ENCODE measurements around the gene A4GNT. TPM values are rescaled to one million over a fixed set of nuclear protein-coding genes. Genes with fewer than 3 reads are reported as not detected.
"Not testable (repeated sequence)": the region's sequence is repeated elsewhere in the genome, so short reads cannot be mapped to it uniquely, and the experiment has no call there.

The A4GNT gene
- total and polyA plus RNA-seq, 11 donors = not detected

DNA sequence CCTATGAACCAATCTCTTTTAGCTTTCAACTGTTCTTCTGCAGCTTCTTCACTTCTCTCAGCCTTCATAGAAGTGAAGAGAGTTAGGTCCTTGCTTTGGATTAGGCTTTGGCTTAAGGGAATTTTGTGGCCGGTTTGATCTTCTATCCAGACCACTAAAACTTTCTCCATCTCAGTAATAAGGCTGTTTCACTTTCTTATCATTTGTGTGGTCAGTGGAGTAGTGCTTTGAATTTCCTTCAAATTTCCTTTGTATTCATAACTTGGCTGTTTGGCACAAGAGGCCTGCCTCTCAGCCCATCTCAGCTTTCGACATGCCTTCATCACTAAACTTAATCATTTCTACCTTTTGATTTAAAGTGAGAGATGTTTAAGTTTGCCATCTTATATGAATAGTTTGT is 38.5 kb downstream of the A4GNT start:
- Histone ChIP-seq H3K27me3 (no peaks in the 10 kb centered on the region), H3K4me1 (no peaks in the 10 kb centered on the region), H3K36me3 (peaks cover 0 to 54% (median 22%) of the 10 kb centered on the region in 9 donors), H3K9me3 (peaks cover 0 to 7% (median 0%) of the 10 kb centered on the region in 12 donors), H3K27ac (no peak overlapping the region), H3K4me3 (no peak overlapping the region)
- no peak for DNase-seq
- no peak for ATAC-seq
- TF ChIP-seq CTCF (IDR thresholded peaks at IDR 0.05) = no peak
- WGBS, 4 donors = 48 to 98% (median 48%) methylated on average over 2 of the region's 2 CpGs
- intact Hi-C loops (cut with DNase I) = no loop called here

DNA sequence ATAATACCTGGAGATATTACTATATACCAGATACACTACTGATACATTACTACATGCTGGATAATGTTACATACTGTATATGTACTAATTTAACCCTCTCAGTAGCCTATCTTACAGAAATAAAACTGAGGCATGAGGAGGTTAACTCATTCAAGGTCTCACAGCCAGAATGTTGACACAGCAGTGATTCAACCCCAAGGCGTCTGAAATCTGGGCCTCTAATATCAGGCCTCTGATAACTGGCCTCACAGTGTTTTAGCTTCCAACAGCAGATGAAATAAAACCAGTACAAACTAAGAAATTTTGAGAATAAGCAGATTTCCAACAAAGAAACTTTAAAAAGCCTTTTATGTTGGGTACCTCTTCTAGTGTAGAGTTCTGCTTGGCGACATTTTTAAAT is 40.2 kb downstream of the A4GNT start:
- H3K4me1 ChIP-seq = no peaks in the 10 kb centered on the region
- H3K27ac ChIP-seq = no peak overlapping the region
- WGBS, 4 donors = 87 to 88% (median 88%) methylated on average over 2 of the region's 2 CpGs
- no peak for TF ChIP-seq CTCF (IDR thresholded peaks at IDR 0.05)
- no peak for TF ChIP-seq POLR2A (IDR thresholded peaks at IDR 0.05)
- peaks cover 0 to 65% (median 32%) of the 10 kb centered on the region in 9 donors for H3K36me3 ChIP-seq
- DNase-seq (no peak), ATAC-seq (no peak)
- peaks cover 0 to 7% (median 0%) of the 10 kb centered on the region in 12 donors for H3K9me3 ChIP-seq
- no peak overlapping the region for H3K4me3 ChIP-seq
- intact Hi-C loops (cut with DNase I) = no loop called here
- H3K27me3 ChIP-seq = no peaks in the 10 kb centered on the region

DNA sequence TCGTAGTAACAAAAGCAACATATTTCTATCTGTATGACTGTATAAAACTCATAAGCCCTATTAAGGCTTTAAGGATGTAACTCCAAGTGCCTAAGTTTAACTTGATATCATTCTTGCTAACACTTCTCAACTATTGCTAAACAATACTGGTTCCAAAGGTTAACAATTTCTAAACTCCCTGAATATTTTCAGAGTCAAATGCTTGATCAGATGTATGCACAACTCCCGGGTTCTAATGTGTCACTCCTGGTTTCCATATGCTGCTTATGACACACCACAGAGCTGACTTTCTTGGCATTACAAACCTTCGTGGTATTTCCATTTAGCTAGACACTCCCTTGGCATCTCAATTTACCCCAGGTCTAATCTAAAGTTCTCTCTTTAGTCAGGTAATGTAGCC is 43.1 kb downstream of the A4GNT start:
- no peak for ATAC-seq
- H3K27ac ChIP-seq = no peak overlapping the region

GRCh38 chr3:138085745-138086144 is 46.4 kb downstream of the A4GNT start:
- H3K4me1 ChIP-seq; H3K27me3 ChIP-seq; H3K27ac ChIP-seq; H3K9me3 ChIP-seq; ATAC-seq; intact Hi-C loops (cut with DNase I); H3K4me3 ChIP-seq; DNase-seq: not testable (repeated sequence)
- H3K36me3 ChIP-seq = peaks cover 0 to 69% (median 45%) of the 10 kb centered on the region in 9 donors
- WGBS, 4 donors = 95 to 100% (median 96%) methylated on average over 1 of the region's 3 CpGs

More for the DNA sequence above, 43.1 kb downstream of the A4GNT start:
- Histone ChIP-seq H3K4me3 (no peak overlapping the region), H3K9me3 (peaks cover 0 to 7% (median 0%) of the 10 kb centered on the region in 12 donors), H3K36me3 (peaks cover 0 to 66% (median 35%) of the 10 kb centered on the region in 9 donors), H3K27me3 (no peaks in the 10 kb centered on the region), H3K4me1 (no peaks in the 10 kb centered on the region)
- TF ChIP-seq POLR2A (IDR thresholded peaks at IDR 0.05) (no peak), CTCF (IDR thresholded peaks at IDR 0.05) (no peak)
- WGBS, 4 donors = 82 to 93% (median 90%) methylated on average over 3 of the region's 3 CpGs
- no peak for DNase-seq
- intact Hi-C loops (cut with DNase I) = no loop called here

DNA sequence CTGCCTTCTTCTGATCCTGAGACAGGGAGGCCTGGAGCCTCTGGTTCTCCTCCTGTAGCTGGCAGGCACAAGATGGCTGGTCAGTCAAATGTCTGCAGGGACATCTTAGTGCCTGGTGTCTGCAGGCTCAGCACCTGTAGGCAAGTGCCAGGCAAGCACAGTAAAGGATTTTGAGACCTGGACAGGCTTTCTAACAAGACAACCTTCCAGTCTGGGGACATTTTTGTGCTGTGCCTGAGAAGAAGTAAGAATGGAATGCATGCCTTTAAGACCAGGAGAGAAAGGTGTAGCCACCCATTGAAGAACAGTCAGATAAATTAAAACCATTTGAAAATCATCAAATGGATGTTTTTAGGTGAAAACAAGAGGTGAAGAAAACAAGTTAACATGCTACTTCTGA is 48.0 kb downstream of the A4GNT start:
- no peaks in the 10 kb centered on the region for H3K9me3 ChIP-seq
- H3K27me3 ChIP-seq = no peaks in the 10 kb centered on the region
- intact Hi-C loops (cut with DNase I) = no loop called here
- peaks cover 0 to 81% (median 45%) of the 10 kb centered on the region in 9 donors for H3K36me3 ChIP-seq
- H3K27ac ChIP-seq = no peak overlapping the region
- TF ChIP-seq CTCF (IDR thresholded peaks at IDR 0.05) = no peak
- no peak for TF ChIP-seq POLR2A (IDR thresholded peaks at IDR 0.05)
- H3K4me3 ChIP-seq = no peak overlapping the region
- no peak for DNase-seq
- ATAC-seq = no peak
- H3K4me1 ChIP-seq = peaks cover 0 to 6% (median 0%) of the 10 kb centered on the region in 12 donors
